Kidney (tissue), 14 donors: Measurements from ENCODE around the gene DSTYK. TPM values are rescaled to one million over a fixed set of nuclear protein-coding genes. Genes with fewer than 3 reads are reported as not detected.

Experiments
- DNase-seq, 5 donors: peaks; one replicate each; pipeline ENCODE4 v3.0.0-alpha.2; 2013 to 2020
- FAIRE-seq: peaks from 2 replicates; lab custom pipeline; 2012; peaks lifted over from hg19 to GRCh38; lab: Jason Lieb, UNC
- H3K27ac ChIP-seq, 2 donors: one replicate each; pipeline ENCODE4 v1.7.0; 2013; ENCODE audit warnings: low read depth in 2 of 2, low read length in 2 of 2, inconsistent platforms in 1 of 2
- H3K27me3 ChIP-seq: one replicate; pipeline ENCODE4 v1.7.1; 2013; ENCODE audit warnings: low read length, inconsistent platforms; ENCODE audit not compliant: control insufficient read depth, insufficient read depth
- H3K36me3 ChIP-seq, 3 donors: one replicate each; pipeline versions ENCODE4 v1.7.0 to v1.7.1; 2013; ENCODE audit warnings: low read length in 3 of 3, control low read depth in 1 of 3, inconsistent platforms in 1 of 3; ENCODE audit not compliant: insufficient read depth in 3 of 3, control insufficient read depth in 2 of 3
- H3K4me1 ChIP-seq, 3 donors: one replicate each; pipeline versions ENCODE4 v1.7.0 to v1.7.1; 2013; ENCODE audit warnings: low read length in 3 of 3, inconsistent platforms in 1 of 3, low read depth in 1 of 3; ENCODE audit not compliant: control insufficient read depth in 2 of 3, insufficient read depth in 2 of 3
- H3K4me3 ChIP-seq, 3 donors: one replicate each; pipeline versions ENCODE4 v1.7.0 to v1.8.1; 2013; ENCODE audit warnings: low read length in 3 of 3, control low read depth in 1 of 3, inconsistent platforms in 1 of 3
- H3K9ac ChIP-seq, 3 donors: one replicate each; pipeline versions ENCODE4 v1.7.0 to v1.7.1; 2013; ENCODE audit warnings: low read length in 3 of 3, control low read depth in 1 of 3, inconsistent platforms in 1 of 3
- H3K9me3 ChIP-seq, 3 donors: one replicate each; pipeline versions ENCODE4 v1.7.0 to v1.7.1; 2013; ENCODE audit warnings: low read length in 3 of 3, control low read depth in 1 of 3, inconsistent platforms in 1 of 3; ENCODE audit not compliant: control insufficient read depth in 2 of 3, insufficient read depth in 1 of 3
- CTCF ChIP-seq: IDR thresholded peaks from 3 replicates; pipeline ENCODE4 v1.5.1; 2012; ENCODE audit warnings: mild to moderate bottlenecking, moderate library complexity, borderline replicate concordance; ENCODE audit not compliant: insufficient read depth; ENCODE audit errors: extremely low read depth
- intact Hi-C: fragments of 100-400 bp; cut with DNase I; formaldehyde crosslinking; loops from one replicate; pipeline ENCODE4 v1.11.1; 2022
- polyA plus RNA-seq: library from polyadenylated mRNA; stranded (reverse); fragments of 350-450 nt; fragmentation: Illumina TruSeq; extraction: RNeasy Lipid Tissue Mini Kit (QIAGEN cat#74804); gene quantifications from one replicate; pipeline ENCODE4 v1.2.3, GENCODE V29; 2014; ENCODE audit warnings: low read depth, low replicate concordance; ENCODE audit not compliant: insufficient read depth
- total RNA-seq: library from RNA; stranded (reverse); fragmentation: NEBNext Ultra II Directional; extraction: Animal tissue kit (Norgen Biotek cat#: 25700); gene quantifications from one replicate; pipeline ENCODE4 v1.2.1, GENCODE V29; 2021
- donor health status: control.
- donor health status: control.
- donor health status: control.
- donor health status: control.
- donor health status: control.
- donor health status: DM: yes; HTN: yes; CAD: no.
- donor health status: Normal renal cell carcinoma (clear cell type).

DSTYK gene
- total and polyA plus RNA-seq, 2 donors from 2014 or later, result 5.6 to 17.8 TPM

GRCh38 chr1:205259324-205259832, 47.9 kb upstream of the DSTYK start:
- Histone ChIP-seq H3K36me3 (no peaks in the 10 kb centered on the region), H3K27ac (no peak overlapping the region), H3K4me3 (no peak overlapping the region), H3K9me3 (no peaks in the 10 kb centered on the region), H3K27me3 (no peaks in the 10 kb centered on the region), H3K4me1 (peaks cover 0 to 5% (median 0%) of the 10 kb centered on the region in 3 donors), H3K9ac (no peak overlapping the region)
- no peak for TF ChIP-seq CTCF
- intact Hi-C loops, result loop anchor here (10.0 kb wide), 2 partner anchors 125 to 275 kb away; no protein-coding TSS in a partner anchor
- DNase-seq (no peak), FAIRE-seq (no peak)

- H3K9me3 ChIP-seq, result no peaks in the 10 kb centered on the region
- H3K36me3 ChIP-seq, result no peaks in the 10 kb centered on the region
- intact Hi-C loops, result loop anchor here (10.0 kb wide), 2 partner anchors 124 to 274 kb away; no protein-coding TSS in a partner anchor
- FAIRE-seq (no peak), DNase-seq (no peak)
- peaks cover 0 to 5% (median 0%) of the 10 kb centered on the region in 3 donors for H3K4me1 ChIP-seq
- no peak overlapping the region for H3K27ac ChIP-seq
- no peak for TF ChIP-seq CTCF
- H3K27me3 ChIP-seq, result no peaks in the 10 kb centered on the region
- no peak overlapping the region for H3K4me3 ChIP-seq
- H3K9ac ChIP-seq, result no peak overlapping the region
Measured at GRCh38 chr1:205258719-205259118, 47.2 kb upstream of the DSTYK start.

GRCh38 chr1:205258261-205258691, 46.8 kb upstream of the DSTYK start:
- DNase-seq, result no peak
- H3K4me1 ChIP-seq, result peaks cover 0 to 5% (median 0%) of the 10 kb centered on the region in 3 donors

More at GRCh38 chr1:205258261-205258691, 46.8 kb upstream of the DSTYK start:
- Histone ChIP-seq H3K36me3 (no peaks in the 10 kb centered on the region), H3K9me3 (no peaks in the 10 kb centered on the region), H3K4me3 (no peak overlapping the region), H3K27me3 (no peaks in the 10 kb centered on the region), H3K27ac (no peak overlapping the region), H3K9ac (no peak overlapping the region)
- no peak for TF ChIP-seq CTCF
- intact Hi-C loops, result loop anchor here (10.0 kb wide), 2 partner anchors 123 to 273 kb away; no protein-coding TSS in a partner anchor
- FAIRE-seq, result no peak
